GM19438 (cell line): ENCODE data around the gene TP63.
"Not testable (repeated sequence)": the region's sequence is repeated elsewhere in the genome, so short reads cannot be mapped to it uniquely, and the experiment has no call there.

Source experiments
- ATAC-seq: cut with Tn5 transposase; IDR thresholded peaks from one replicate; pipeline ENCODE4 v1.9.1; 2021; ENCODE audit warnings: low read depth; ENCODE audit not compliant: unreplicated experiment

TP63 gene

GRCh38 chr3:189625071-189625470 lies 6.1 kb upstream of the TP63 start:
- ATAC-seq: no peak

GRCh38 chr3:189625572-189625971 lies 5.6 kb upstream of the TP63 start:
- ATAC-seq: no peak

- ATAC-seq: no peak
Measured at GRCh38 chr3:189626286-189626685, 4.9 kb upstream of the TP63 start.

GRCh38 chr3:189629803-189630455 lies 1.3 kb upstream of the TP63 start:
- no peak for ATAC-seq

- peak; percentile 48 for ATAC-seq
Measured at GRCh38 chr3:189630767-189631372, 319 bp upstream of the TP63 start.

GRCh38 chr3:189631409-189631808 lies 220 bp downstream of the TP63 start:
- ATAC-seq: no peak

- ATAC-seq: no peak
Measured at GRCh38 chr3:189632242-189632641, 1.1 kb downstream of the TP63 start.

GRCh38 chr3:189635339-189635738 lies 4.2 kb downstream of the TP63 start:
- no peak for ATAC-seq

GRCh38 chr3:189636048-189636447 lies 4.9 kb downstream of the TP63 start:
- ATAC-seq: no peak

GRCh38 chr3:189637750-189638149 lies 6.6 kb downstream of the TP63 start:
- ATAC-seq: no peak

- no peak for ATAC-seq
Measured at GRCh38 chr3:189638276-189639031, 7.3 kb downstream of the TP63 start.

GRCh38 chr3:189641776-189642175 lies 10.6 kb downstream of the TP63 start:
- no peak for ATAC-seq

- no peak for ATAC-seq
Measured at GRCh38 chr3:189646853-189647542, 15.8 kb downstream of the TP63 start.

- ATAC-seq: no peak
Measured at GRCh38 chr3:189652042-189652441, 20.9 kb downstream of the TP63 start.

GRCh38 chr3:189655617-189656016 lies 24.4 kb downstream of the TP63 start:
- no peak for ATAC-seq

- ATAC-seq: no peak
Measured at GRCh38 chr3:189659571-189659970, 28.4 kb downstream of the TP63 start.

GRCh38 chr3:189664311-189664710 lies 33.1 kb downstream of the TP63 start:
- no peak for ATAC-seq

GRCh38 chr3:189672346-189672745 lies 41.2 kb downstream of the TP63 start:
- not testable (repeated sequence) for ATAC-seq

- ATAC-seq: no peak
Measured at GRCh38 chr3:189673535-189673934, 42.3 kb downstream of the TP63 start.

- no peak for ATAC-seq
Measured at GRCh38 chr3:189674249-189674913, 43.2 kb downstream of the TP63 start.

GRCh38 chr3:189677667-189678066 lies 46.5 kb downstream of the TP63 start:
- ATAC-seq: no peak
